A673 (cell line): ENCODE results near the gene PHB1. TPM values are rescaled to one million over a fixed set of nuclear protein-coding genes. Genes with fewer than 3 reads are reported as not detected.

Experiments used
- BruUV-seq: library from RNA; stranded (reverse); fragments of 400-500 nt; replicated peaks from 2 replicates; lab custom pipeline; 2021; lab: Mats Ljungman, UMichigan
- CTCF ChIA-PET: fragments of 300-600 bp; sonication (Branson Sonifier 250); formaldehyde crosslinking; loops from one replicate; lab custom pipeline; 2022; ENCODE audit warnings: antibody characterized with exemption; lab: Charles Lee
- POLR2A ChIA-PET: fragments of 300-600 bp; sonication (Branson Sonifier 250); formaldehyde crosslinking; loops from one replicate; lab custom pipeline; 2022; ENCODE audit warnings: antibody characterized with exemption; ENCODE audit not compliant: low non-redundant PET; lab: Charles Lee
- DNase-seq: peaks from one replicate; pipeline ENCODE4 v3.0.0-alpha.2; 2015; ENCODE audit warnings: low spot score
- H3K27ac ChIP-seq: fragments of 200-600 bp; sonication (generic); 2 replicates; pipeline ENCODE4 v1.5.1; 2016; ENCODE audit warnings: mixed run types, low read depth, mild to moderate bottlenecking, mixed read lengths, antibody characterized with exemption, low read length; ENCODE audit not compliant: poor library complexity, severe bottlenecking
- H3K27me3 ChIP-seq: fragments of 200-600 bp; sonication (generic); replicated peaks from 2 replicates; pipeline ENCODE4 v1.6.1; 2017; ENCODE audit warnings: mixed run types, low read depth, mild to moderate bottlenecking, mixed read lengths, antibody characterized with exemption, low read length; ENCODE audit not compliant: insufficient read depth, poor library complexity
- H3K36me3 ChIP-seq: fragments of 200-600 bp; sonication (generic); 2 replicates; pipeline ENCODE4 v1.6.1; 2016; ENCODE audit warnings: mixed run types, mild to moderate bottlenecking, mixed read lengths, antibody characterized with exemption, low read length; ENCODE audit not compliant: insufficient read depth, poor library complexity, severe bottlenecking
- H3K4me1 ChIP-seq: fragments of 200-600 bp; sonication (generic); 2 replicates; pipeline ENCODE4 v1.6.1; 2017; ENCODE audit warnings: mixed run types, mild to moderate bottlenecking, mixed read lengths, antibody characterized with exemption, low read length; ENCODE audit not compliant: insufficient read depth, poor library complexity, severe bottlenecking
- H3K4me3 ChIP-seq: fragments of 200-600 bp; sonication (generic); 2 replicates; pipeline ENCODE4 v1.5.1; 2016; ENCODE audit warnings: low read depth, mixed run types, mild to moderate bottlenecking, mixed read lengths, low read length; ENCODE audit not compliant: poor library complexity, severe bottlenecking
- H3K9me3 ChIP-seq: fragments of 200-600 bp; sonication (generic); 2 replicates; pipeline ENCODE4 v1.6.1; 2016; ENCODE audit warnings: mixed run types, low read depth, mild to moderate bottlenecking, mixed read lengths, antibody characterized with exemption, low read length; ENCODE audit not compliant: poor library complexity, severe bottlenecking
- EZH2 ChIP-seq: fragments of 200-600 bp; sonication (generic); IDR thresholded peaks from 2 replicates; pipeline ENCODE4 v1.6.1; 2017; ENCODE audit warnings: borderline replicate concordance, low read depth, mild to moderate bottlenecking, mixed read lengths, antibody characterized with exemption, low read length; ENCODE audit not compliant: poor library complexity, severe bottlenecking
- intact Hi-C: fragments of 100-400 bp; cut with micrococcal nuclease; formaldehyde crosslinking; loops from one replicate; pipeline ENCODE4 v1.10.0; 2022; ENCODE audit not compliant: unreplicated experiment
- total RNA-seq: library from RNA; stranded (reverse); gene quantifications from 2 replicates; pipeline ENCODE4 v1.2.3, GENCODE V29; 2021
- TF ChIP-seq, protein P1 (sequence below): fragments of 300-800, 200-600 bp; sonication (generic); conservative IDR thresholded peaks from 2 replicates; pipeline ENCODE4 v1.5.1; 2017; ENCODE audit warnings: low read depth, mild to moderate bottlenecking, antibody characterized with exemption, low read length, moderate library complexity, mixed read lengths

The PHB1 gene
- total RNA-seq, 1 experiment from 2014 or later: 451 TPM

DNA sequence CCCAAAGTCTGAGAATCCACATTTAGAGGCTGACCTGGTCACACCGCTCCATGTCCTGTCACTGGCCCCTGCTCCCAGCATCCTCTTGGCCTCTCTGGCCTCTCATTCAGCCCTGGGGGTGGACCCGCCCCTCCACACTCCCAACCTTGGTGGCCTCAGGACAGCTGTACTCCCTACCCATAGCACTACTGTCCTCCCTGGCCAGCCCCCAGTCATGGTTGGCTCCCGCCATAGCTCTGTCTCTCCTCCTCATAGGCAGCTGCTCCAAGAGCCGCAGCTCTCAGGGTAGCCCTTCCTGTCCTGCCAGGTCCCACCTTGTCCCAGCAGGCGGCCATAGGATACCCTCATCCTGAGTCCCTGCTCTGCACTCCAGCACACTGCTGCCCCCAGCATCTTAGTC lies 38.0 kb upstream of the PHB1 start:
- no peaks in the 10 kb centered on the region for H3K27me3 ChIP-seq
- no peak overlapping the region for H3K4me3 ChIP-seq
- H3K4me1 ChIP-seq: no peaks in the 10 kb centered on the region
- ChIA-PET CTCF (no interaction called here), POLR2A (no interaction called here)
- no peak for DNase-seq
- no peak overlapping the region for H3K27ac ChIP-seq
- no peaks in the 10 kb centered on the region for H3K9me3 ChIP-seq
- no peaks in the 10 kb centered on the region for H3K36me3 ChIP-seq
- no TSS peak for BruUV-seq
- intact Hi-C loops: no loop called here
- TF ChIP-seq, protein P1, sequence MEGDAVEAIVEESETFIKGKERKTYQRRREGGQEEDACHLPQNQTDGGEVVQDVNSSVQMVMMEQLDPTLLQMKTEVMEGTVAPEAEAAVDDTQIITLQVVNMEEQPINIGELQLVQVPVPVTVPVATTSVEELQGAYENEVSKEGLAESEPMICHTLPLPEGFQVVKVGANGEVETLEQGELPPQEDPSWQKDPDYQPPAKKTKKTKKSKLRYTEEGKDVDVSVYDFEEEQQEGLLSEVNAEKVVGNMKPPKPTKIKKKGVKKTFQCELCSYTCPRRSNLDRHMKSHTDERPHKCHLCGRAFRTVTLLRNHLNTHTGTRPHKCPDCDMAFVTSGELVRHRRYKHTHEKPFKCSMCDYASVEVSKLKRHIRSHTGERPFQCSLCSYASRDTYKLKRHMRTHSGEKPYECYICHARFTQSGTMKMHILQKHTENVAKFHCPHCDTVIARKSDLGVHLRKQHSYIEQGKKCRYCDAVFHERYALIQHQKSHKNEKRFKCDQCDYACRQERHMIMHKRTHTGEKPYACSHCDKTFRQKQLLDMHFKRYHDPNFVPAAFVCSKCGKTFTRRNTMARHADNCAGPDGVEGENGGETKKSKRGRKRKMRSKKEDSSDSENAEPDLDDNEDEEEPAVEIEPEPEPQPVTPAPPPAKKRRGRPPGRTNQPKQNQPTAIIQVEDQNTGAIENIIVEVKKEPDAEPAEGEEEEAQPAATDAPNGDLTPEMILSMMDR: no peak
- no peak for TF ChIP-seq EZH2

DNA sequence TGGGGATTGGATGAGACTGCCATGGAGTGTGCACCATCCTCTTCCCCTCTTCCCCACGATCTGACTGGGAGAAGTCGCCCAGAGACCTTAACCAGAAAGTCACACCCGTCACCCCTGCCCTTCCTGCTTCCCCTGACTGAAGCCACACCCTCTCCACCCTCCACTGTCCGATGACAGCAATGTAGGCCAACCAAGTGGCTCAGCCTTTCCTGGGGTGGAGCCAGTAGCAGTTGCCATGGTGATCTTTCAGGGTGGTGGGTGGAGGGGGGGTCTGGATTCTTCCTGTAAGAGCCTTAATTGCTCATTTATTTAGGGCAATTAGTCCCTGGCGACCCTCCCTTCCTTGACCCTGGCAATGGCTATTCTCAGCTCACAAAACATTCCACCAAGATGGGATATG lies 37.5 kb upstream of the PHB1 start:
- TF ChIP-seq EZH2: no peak
- TF ChIP-seq, protein P1: no peak

DNA sequence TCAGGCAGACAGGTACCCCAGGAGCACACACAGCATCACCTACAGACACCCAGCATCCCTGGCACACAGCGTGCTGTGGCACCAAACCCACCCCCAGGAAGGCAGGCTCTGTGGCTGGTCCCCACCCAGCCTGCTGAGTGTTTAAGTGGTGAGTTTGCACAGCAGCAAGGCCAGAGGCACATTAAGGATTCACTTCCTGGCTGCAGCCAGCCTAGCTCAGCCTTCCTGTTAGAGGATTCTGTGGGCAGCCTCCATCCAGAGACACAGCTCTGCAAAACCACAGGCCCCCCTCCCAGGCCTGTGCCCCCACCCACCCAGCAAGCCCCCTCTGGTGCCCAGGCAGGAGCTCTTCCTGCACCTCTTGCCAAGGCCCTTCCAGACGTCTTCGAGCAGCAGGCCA lies 36.1 kb upstream of the PHB1 start:
- Histone ChIP-seq H3K4me1 (no peaks in the 10 kb centered on the region), H3K9me3 (no peaks in the 10 kb centered on the region), H3K4me3 (no peak overlapping the region), H3K36me3 (no peaks in the 10 kb centered on the region), H3K27me3 (no peaks in the 10 kb centered on the region), H3K27ac (no peak overlapping the region)
- CTCF ChIA-PET: no interaction called here
- no TSS peak for BruUV-seq
- intact Hi-C loops: no loop called here
- TF ChIP-seq EZH2: no peak
- TF ChIP-seq, protein P1: no peak
- POLR2A ChIA-PET: no interaction called here
- no peak for DNase-seq

More for the DNA sequence above, 37.5 kb upstream of the PHB1 start:
- H3K27me3 ChIP-seq: no peaks in the 10 kb centered on the region
- no peaks in the 10 kb centered on the region for H3K4me1 ChIP-seq
- intact Hi-C loops: no loop called here
- no peak overlapping the region for H3K4me3 ChIP-seq
- CTCF ChIA-PET: no interaction called here
- no TSS peak for BruUV-seq
- H3K27ac ChIP-seq: no peak overlapping the region
- no peaks in the 10 kb centered on the region for H3K9me3 ChIP-seq
- no peak for DNase-seq
- POLR2A ChIA-PET: no interaction called here
- no peaks in the 10 kb centered on the region for H3K36me3 ChIP-seq
